ENCODE results near the gene GNG7.

The GNG7 gene

GRCh38 chr19:2500841-2501261 lies 201.6 kb downstream of the GNG7 start:
- no peak overlapping the region for H4K91ac ChIP-seq (ENCODE audit: low read depth, low read length, poor library complexity)
- DNase-seq (ENCODE audit: low spot score): no peak

GRCh38 chr19:2500156-2500555 lies 202.3 kb downstream of the GNG7 start:
- no peak overlapping the region for H2BK12ac ChIP-seq (ENCODE audit: low read length)
- no peak overlapping the region for H3K4ac ChIP-seq (ENCODE audit: low read length)
- no peak overlapping the region for H3K18ac ChIP-seq (ENCODE audit: low read length)
- peak overlapping the region; percentile 81 for H2AK5ac ChIP-seq (ENCODE audit: low read depth, low read length)
- H3K9ac ChIP-seq (ENCODE audit: low read depth, low read length, poor library complexity): no peak overlapping the region
- no peak overlapping the region for H3K14ac ChIP-seq (ENCODE audit: low read length)
- no peak overlapping the region for H3K23ac ChIP-seq (ENCODE audit: low read depth, low read length, poor library complexity)
- no peak overlapping the region for H2BK5ac ChIP-seq (ENCODE audit: low read length)
- no peak overlapping the region for H2AFZ ChIP-seq (ENCODE audit: low read length)
- peaks cover 3 to 11% of the 10 kb centered on the region in 2 donors for H3K4me1 ChIP-seq (ENCODE audit: control insufficient read depth in 2 of 2, insufficient read depth in 1 of 2, low read depth in 1 of 2, low read length in 2 of 2)
- H3K4me3 ChIP-seq (ENCODE audit: low read length in 2 of 2): no peak overlapping the region
- H3K27ac ChIP-seq (replicated peaks; ENCODE audit: low read length): no peak overlapping the region
- H3K79me1 ChIP-seq (ENCODE audit: low read depth, low read length): no peaks in the 10 kb centered on the region
- H3K36me3 ChIP-seq (replicated peaks in 1 of 2; ENCODE audit: control insufficient read depth in 2 of 2, insufficient read depth in 2 of 2, low read length in 2 of 2): no peaks in the 10 kb centered on the region
- no peak for DNase-seq (ENCODE audit: low spot score)
- H3K27me3 ChIP-seq (ENCODE audit: control insufficient read depth in 3 of 3, insufficient read depth in 3 of 3, low read depth in 1 of 3, low read length in 3 of 3): peaks cover 0 to 38% (median 1%) of the 10 kb centered on the region in 3 experiments
- H2BK15ac ChIP-seq (ENCODE audit: low read length): no peak overlapping the region
- H4K8ac ChIP-seq (ENCODE audit: low read depth, low read length): no peak overlapping the region
- no peaks in the 10 kb centered on the region for H3K9me3 ChIP-seq (replicated peaks in 1 of 2; ENCODE audit: control insufficient read depth in 2 of 2, insufficient read depth in 1 of 2, low read depth in 1 of 2, low read length in 2 of 2)
- H2BK120ac ChIP-seq (ENCODE audit: low read depth, low read length): no peak overlapping the region
- H3K4me2 ChIP-seq (ENCODE audit: insufficient read depth, low read length, poor library complexity, severe bottlenecking): no peak overlapping the region
- H4K91ac ChIP-seq (ENCODE audit: low read depth, low read length, poor library complexity): no peak overlapping the region
- WGBS, 2 donors (ENCODE audit: extremely low coverage in 2 of 2, insufficient read length in 2 of 2, insufficient replicate concordance in 1 of 2): no CpG with 5 or more reads among the region's 13 CpGs

More at GRCh38 chr19:2500841-2501261, 201.6 kb downstream of the GNG7 start:
- no peak overlapping the region for H3K9ac ChIP-seq (ENCODE audit: low read depth, low read length, poor library complexity)
- H3K4me1 ChIP-seq (ENCODE audit: control insufficient read depth in 2 of 2, insufficient read depth in 1 of 2, low read depth in 1 of 2, low read length in 2 of 2): peaks cover 1 to 8% of the 10 kb centered on the region in 2 donors
- no peak overlapping the region for H2BK120ac ChIP-seq (ENCODE audit: low read depth, low read length)
- no CpG with 5 or more reads among the region's 12 CpGs for WGBS, 2 donors (ENCODE audit: extremely low coverage in 2 of 2, insufficient read length in 2 of 2, insufficient replicate concordance in 1 of 2)
- H3K18ac ChIP-seq (ENCODE audit: low read length): no peak overlapping the region
- H3K36me3 ChIP-seq (replicated peaks in 1 of 2; ENCODE audit: control insufficient read depth in 2 of 2, insufficient read depth in 2 of 2, low read length in 2 of 2): no peaks in the 10 kb centered on the region
- H3K27ac ChIP-seq (replicated peaks; ENCODE audit: low read length): no peak overlapping the region
- no peak overlapping the region for H3K4me2 ChIP-seq (ENCODE audit: insufficient read depth, low read length, poor library complexity, severe bottlenecking)
- no peak overlapping the region for H3K4me3 ChIP-seq (ENCODE audit: low read length in 2 of 2)
- H4K8ac ChIP-seq (ENCODE audit: low read depth, low read length): no peak overlapping the region
- no peak overlapping the region for H3K4ac ChIP-seq (ENCODE audit: low read length)
- no peak overlapping the region for H3K14ac ChIP-seq (ENCODE audit: low read length)
- no peak overlapping the region for H3K23ac ChIP-seq (ENCODE audit: low read depth, low read length, poor library complexity)
- H3K79me1 ChIP-seq (ENCODE audit: low read depth, low read length): no peaks in the 10 kb centered on the region
- H2BK15ac ChIP-seq (ENCODE audit: low read length): no peak overlapping the region
- peaks cover 0 to 36% (median 0%) of the 10 kb centered on the region in 3 experiments for H3K27me3 ChIP-seq (ENCODE audit: control insufficient read depth in 3 of 3, insufficient read depth in 3 of 3, low read depth in 1 of 3, low read length in 3 of 3)
- no peak overlapping the region for H2BK12ac ChIP-seq (ENCODE audit: low read length)
- no peak overlapping the region for H2AK5ac ChIP-seq (ENCODE audit: low read depth, low read length)
- H2AFZ ChIP-seq (ENCODE audit: low read length): no peak overlapping the region
- H3K9me3 ChIP-seq (replicated peaks in 1 of 2; ENCODE audit: control insufficient read depth in 2 of 2, insufficient read depth in 1 of 2, low read depth in 1 of 2, low read length in 2 of 2): no peaks in the 10 kb centered on the region
- H2BK5ac ChIP-seq (ENCODE audit: low read length): no peak overlapping the region

GRCh38 chr19:2497186-2497585 lies 205.3 kb downstream of the GNG7 start:
- DNase-seq (ENCODE audit: low spot score): no peak
- no peak overlapping the region for H2BK15ac ChIP-seq (ENCODE audit: low read length)

DNA sequence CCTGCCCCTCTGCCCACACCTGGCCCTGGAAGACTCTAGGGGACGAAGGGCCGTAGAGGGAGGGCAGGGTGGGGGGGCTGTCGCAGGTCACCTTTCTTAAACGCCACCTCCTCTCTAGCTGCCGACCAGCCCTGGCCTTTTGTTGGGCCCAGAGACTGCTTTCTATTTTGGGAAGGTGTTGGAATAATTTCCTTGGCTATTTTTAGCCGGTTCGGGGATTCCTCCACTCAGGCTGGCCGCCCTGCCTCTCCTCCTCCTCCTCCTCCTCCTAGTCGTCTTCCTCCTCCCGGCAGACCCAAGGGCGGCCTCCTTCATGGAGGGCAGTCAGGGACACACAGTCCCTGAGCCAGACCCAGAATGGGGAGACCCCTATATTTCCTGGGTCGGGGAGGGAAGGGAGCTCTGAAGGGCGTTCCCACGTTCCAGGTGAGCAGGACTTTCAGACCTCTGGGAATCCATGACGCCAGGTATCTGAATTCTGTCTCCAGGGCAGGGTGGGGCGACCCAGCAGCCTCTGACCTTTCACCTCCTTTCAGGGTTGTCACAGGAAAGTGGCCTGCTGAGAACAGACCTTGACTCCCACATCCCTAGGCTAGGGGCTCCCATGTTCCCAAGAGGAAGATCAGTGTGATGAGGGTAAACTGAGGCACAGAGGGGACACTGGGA lies 206.7 kb downstream of the GNG7 start:
- no CpG with 5 or more reads among the region's 16 CpGs for whole genome bisulfite sequencing, 2 donors (ENCODE audit: extremely low coverage in 2 of 2, insufficient read length in 2 of 2, insufficient replicate concordance in 1 of 2)
- Histone ChIP-seq H2BK15ac (ENCODE audit: low read length) (peak overlapping the region; percentile 16), H2BK12ac (ENCODE audit: low read length) (no peak overlapping the region), H3K4me1 (ENCODE audit: control insufficient read depth in 2 of 2, insufficient read depth in 1 of 2, low read depth in 1 of 2, low read length in 2 of 2) (peaks cover 3 to 21% of the 10 kb centered on the region in 2 donors), H3K27me3 (ENCODE audit: control insufficient read depth in 3 of 3, insufficient read depth in 3 of 3, low read depth in 1 of 3, low read length in 3 of 3) (peaks cover 0 to 66% (median 10%) of the 10 kb centered on the region in 3 experiments), H3K14ac (ENCODE audit: low read length) (no peak overlapping the region), H2BK5ac (ENCODE audit: low read length) (no peak overlapping the region), H2BK120ac (ENCODE audit: low read depth, low read length) (no peak overlapping the region), H3K9ac (ENCODE audit: low read depth, low read length, poor library complexity) (no peak overlapping the region), H3K4ac (ENCODE audit: low read length) (no peak overlapping the region), H3K36me3 (replicated peaks in 1 of 2; ENCODE audit: control insufficient read depth in 2 of 2, insufficient read depth in 2 of 2, low read length in 2 of 2) (peaks cover 0 to 2% of the 10 kb centered on the region in 2 donors), H2AK5ac (ENCODE audit: low read depth, low read length) (peak overlapping the region; percentile 97), H3K79me1 (ENCODE audit: low read depth, low read length) (no peaks in the 10 kb centered on the region), H4K8ac (ENCODE audit: low read depth, low read length) (no peak overlapping the region), H3K18ac (ENCODE audit: low read length) (no peak overlapping the region), H3K9me3 (replicated peaks in 1 of 2; ENCODE audit: control insufficient read depth in 2 of 2, insufficient read depth in 1 of 2, low read depth in 1 of 2, low read length in 2 of 2) (peaks cover 0 to 3% of the 10 kb centered on the region in 2 donors), H2AFZ (ENCODE audit: low read length) (no peak overlapping the region), H3K4me2 (ENCODE audit: insufficient read depth, low read length, poor library complexity, severe bottlenecking) (peak overlapping the region; percentile 81), H3K23ac (ENCODE audit: low read depth, low read length, poor library complexity) (no peak overlapping the region), H3K4me3 (ENCODE audit: low read length in 2 of 2) (no peak overlapping the region), H4K91ac (ENCODE audit: low read depth, low read length, poor library complexity) (no peak overlapping the region), H3K27ac (replicated peaks; ENCODE audit: low read length) (no peak overlapping the region)
- no peak for DNase-seq (ENCODE audit: low spot score)

More at GRCh38 chr19:2497186-2497585, 205.3 kb downstream of the GNG7 start:
- Histone ChIP-seq H3K14ac (ENCODE audit: low read length) (no peak overlapping the region), H3K4me1 (ENCODE audit: control insufficient read depth in 2 of 2, insufficient read depth in 1 of 2, low read depth in 1 of 2, low read length in 2 of 2) (peaks cover 3 to 23% of the 10 kb centered on the region in 2 donors), H3K23ac (ENCODE audit: low read depth, low read length, poor library complexity) (no peak overlapping the region), H2AK5ac (ENCODE audit: low read depth, low read length) (no peak overlapping the region), H3K27ac (replicated peaks; ENCODE audit: low read length) (no peak overlapping the region), H3K9me3 (replicated peaks in 1 of 2; ENCODE audit: control insufficient read depth in 2 of 2, insufficient read depth in 1 of 2, low read depth in 1 of 2, low read length in 2 of 2) (peaks cover 0 to 3% of the 10 kb centered on the region in 2 donors), H3K18ac (ENCODE audit: low read length) (no peak overlapping the region), H2AFZ (ENCODE audit: low read length) (no peak overlapping the region), H4K91ac (ENCODE audit: low read depth, low read length, poor library complexity) (no peak overlapping the region), H2BK12ac (ENCODE audit: low read length) (no peak overlapping the region), H4K8ac (ENCODE audit: low read depth, low read length) (no peak overlapping the region), H3K9ac (ENCODE audit: low read depth, low read length, poor library complexity) (no peak overlapping the region), H3K4me2 (ENCODE audit: insufficient read depth, low read length, poor library complexity, severe bottlenecking) (no peak overlapping the region), H2BK5ac (ENCODE audit: low read length) (no peak overlapping the region), H3K36me3 (replicated peaks in 1 of 2; ENCODE audit: control insufficient read depth in 2 of 2, insufficient read depth in 2 of 2, low read length in 2 of 2) (peaks cover 0 to 2% of the 10 kb centered on the region in 2 donors), H3K79me1 (ENCODE audit: low read depth, low read length) (no peaks in the 10 kb centered on the region), H3K4me3 (ENCODE audit: low read length in 2 of 2) (no peak overlapping the region), H3K27me3 (ENCODE audit: control insufficient read depth in 3 of 3, insufficient read depth in 3 of 3, low read depth in 1 of 3, low read length in 3 of 3) (peaks cover 0 to 59% (median 10%) of the 10 kb centered on the region in 3 experiments), H2BK120ac (ENCODE audit: low read depth, low read length) (no peak overlapping the region), H3K4ac (ENCODE audit: low read length) (no peak overlapping the region)
- WGBS, 2 donors (ENCODE audit: extremely low coverage in 2 of 2, insufficient read length in 2 of 2, insufficient replicate concordance in 1 of 2): no CpG with 5 or more reads among the region's 10 CpGs

Data from neuronal stem cell (in vitro differentiated cells).